ENCODE data around the gene HPN.

GRCh38 chr19:35061583-35062373 lies 20.3 kb downstream of the HPN start:
- no peak for TF ChIP-seq CTCF (IDR thresholded peaks at IDR 0.05)
- TF ChIP-seq EZH2 (IDR thresholded peaks at IDR 0.05): no peak
- TF ChIP-seq EZH2phosphoT487 (IDR thresholded peaks at IDR 0.05): no peak

All from neural progenitor cell (in vitro differentiated cells).